ENCODE measurements around the gene UFL1. TPM values are rescaled to one million over a fixed set of nuclear protein-coding genes. Genes with fewer than 3 reads are reported as not detected.

The UFL1 gene
- total RNA-seq, 1 donor from 2014 or later = 23.6 TPM

- CTCF ChIA-PET = no interaction called here
- peaks cover 2% of the 10 kb centered on the region for H3K36me3 Mint-ChIP-seq (ENCODE audit: low read depth)
- ATAC-seq (ENCODE audit: low read depth) (no peak), DNase-seq (no peak)
- no peaks in the 10 kb centered on the region for H3K4me1 Mint-ChIP-seq
- TF ChIP-seq CTCF (IDR thresholded peaks at IDR 0.05) = no peak
- intact Hi-C loops (cut with micrococcal nuclease) = no loop called here
- H3K4me3 Mint-ChIP-seq = no peak overlapping the region
- H3K9me3 Mint-ChIP-seq = peaks cover 28% of the 10 kb centered on the region
- H3K27me3 Mint-ChIP-seq = peaks cover 15% of the 10 kb centered on the region
- POLR2A ChIA-PET = no interaction called here
- H3K27ac Mint-ChIP-seq = no peak overlapping the region
Measured at GRCh38 chr6:96570053-96570452, 48.4 kb downstream of the UFL1 start.

GRCh38 chr6:96571551-96571950 is 49.9 kb downstream of the UFL1 start:
- Mint-ChIP-seq H3K27ac (no peak overlapping the region), H3K27me3 (peaks cover 20% of the 10 kb centered on the region), H3K4me3 (no peak overlapping the region), H3K36me3 (ENCODE audit: low read depth) (peaks cover 2% of the 10 kb centered on the region), H3K4me1 (no peaks in the 10 kb centered on the region), H3K9me3 (peaks cover 26% of the 10 kb centered on the region)
- no peak for TF ChIP-seq CTCF (IDR thresholded peaks at IDR 0.05)
- intact Hi-C loops (cut with micrococcal nuclease) = no loop called here
- CTCF ChIA-PET = no interaction called here
- no peak for ATAC-seq (ENCODE audit: low read depth)
- POLR2A ChIA-PET = no interaction called here
- no peak for DNase-seq

GRCh38 chr6:96575359-96575758 is 53.8 kb downstream of the UFL1 start:
- H3K4me3 Mint-ChIP-seq = no peak overlapping the region
- no peak for DNase-seq
- H3K4me1 Mint-ChIP-seq = no peaks in the 10 kb centered on the region
- intact Hi-C loops (cut with micrococcal nuclease) = no loop called here
- ChIA-PET POLR2A (no interaction called here), CTCF (no interaction called here)
- H3K27me3 Mint-ChIP-seq = peaks cover 13% of the 10 kb centered on the region
- H3K27ac Mint-ChIP-seq = no peak overlapping the region
- peaks cover 2% of the 10 kb centered on the region for H3K36me3 Mint-ChIP-seq (ENCODE audit: low read depth)
- peaks cover 12% of the 10 kb centered on the region for H3K9me3 Mint-ChIP-seq
- no peak for ATAC-seq (ENCODE audit: low read depth)
- no peak for TF ChIP-seq CTCF (IDR thresholded peaks at IDR 0.05)

DNA sequence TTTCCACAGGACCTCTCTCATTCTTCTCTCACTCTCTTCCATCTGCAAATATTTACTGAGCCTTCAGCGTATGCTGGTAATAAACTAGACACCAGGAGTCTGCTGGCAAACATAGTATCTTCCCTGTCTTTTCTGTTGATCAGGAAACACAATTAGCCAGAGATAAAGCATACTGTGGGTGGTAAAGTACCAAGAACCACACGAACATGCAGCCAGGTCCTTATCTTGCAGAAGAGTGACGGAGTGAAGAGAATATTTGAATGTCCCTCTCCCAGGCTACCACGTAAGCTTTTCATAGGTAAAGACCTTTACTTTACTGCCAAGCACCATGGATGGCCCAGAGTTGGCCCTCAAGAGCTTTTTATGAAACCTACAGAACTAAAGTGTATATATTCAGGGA is 54.6 kb downstream of the UFL1 start:
- Mint-ChIP-seq H3K27ac (no peak overlapping the region), H3K9me3 (peaks cover 6% of the 10 kb centered on the region), H3K4me3 (no peak overlapping the region), H3K4me1 (no peaks in the 10 kb centered on the region), H3K36me3 (ENCODE audit: low read depth) (no peaks in the 10 kb centered on the region), H3K27me3 (peaks cover 13% of the 10 kb centered on the region)
- CTCF ChIA-PET = no interaction called here
- TF ChIP-seq CTCF (IDR thresholded peaks at IDR 0.05) = no peak
- DNase-seq = no peak
- POLR2A ChIA-PET = no interaction called here
- no peak for ATAC-seq (ENCODE audit: low read depth)
- intact Hi-C loops (cut with micrococcal nuclease) = no loop called here

DNA sequence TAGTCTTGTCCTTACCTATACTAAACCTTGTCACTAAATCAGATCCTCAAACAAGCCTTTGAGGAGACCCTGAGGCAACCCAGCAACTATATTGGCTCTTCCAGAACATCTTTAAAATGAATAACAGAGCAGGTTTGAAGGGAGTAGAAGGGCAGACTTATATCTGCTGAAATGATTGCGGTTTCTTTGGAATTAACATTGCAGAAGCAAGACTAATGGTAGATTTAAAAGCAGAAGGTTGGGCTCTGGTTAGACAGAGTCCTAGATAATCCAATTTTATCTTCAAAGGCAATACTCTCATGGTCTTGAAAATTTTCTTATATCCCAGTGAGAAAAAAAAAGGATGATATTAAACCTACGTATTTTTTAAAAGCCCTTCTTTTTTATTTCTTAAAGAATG is 60.4 kb downstream of the UFL1 start:
- no peak for TF ChIP-seq CTCF (IDR thresholded peaks at IDR 0.05)
- intact Hi-C loops (cut with micrococcal nuclease) = no loop called here
- ChIA-PET CTCF (no interaction called here), POLR2A (no interaction called here)
- DNase-seq = no peak
- H3K9me3 Mint-ChIP-seq = no peaks in the 10 kb centered on the region
- H3K27me3 Mint-ChIP-seq = peaks cover 12% of the 10 kb centered on the region
- H3K27ac Mint-ChIP-seq = no peak overlapping the region
- no peaks in the 10 kb centered on the region for H3K4me1 Mint-ChIP-seq
- no peaks in the 10 kb centered on the region for H3K36me3 Mint-ChIP-seq (ENCODE audit: low read depth)
- no peak overlapping the region for H3K4me3 Mint-ChIP-seq
- ATAC-seq (ENCODE audit: low read depth) = no peak
